ENCODE data around the gene RIPOR3.

The RIPOR3 gene

GRCh38 chr20:50635014-50635557, 56.3 kb downstream of the RIPOR3 start:
- Histone ChIP-seq H3K27ac (no peak overlapping the region), H3K4me3 (no peak overlapping the region)
- no peak for DNase-seq (ENCODE audit: low spot score)
- TF ChIP-seq, protein P1, sequence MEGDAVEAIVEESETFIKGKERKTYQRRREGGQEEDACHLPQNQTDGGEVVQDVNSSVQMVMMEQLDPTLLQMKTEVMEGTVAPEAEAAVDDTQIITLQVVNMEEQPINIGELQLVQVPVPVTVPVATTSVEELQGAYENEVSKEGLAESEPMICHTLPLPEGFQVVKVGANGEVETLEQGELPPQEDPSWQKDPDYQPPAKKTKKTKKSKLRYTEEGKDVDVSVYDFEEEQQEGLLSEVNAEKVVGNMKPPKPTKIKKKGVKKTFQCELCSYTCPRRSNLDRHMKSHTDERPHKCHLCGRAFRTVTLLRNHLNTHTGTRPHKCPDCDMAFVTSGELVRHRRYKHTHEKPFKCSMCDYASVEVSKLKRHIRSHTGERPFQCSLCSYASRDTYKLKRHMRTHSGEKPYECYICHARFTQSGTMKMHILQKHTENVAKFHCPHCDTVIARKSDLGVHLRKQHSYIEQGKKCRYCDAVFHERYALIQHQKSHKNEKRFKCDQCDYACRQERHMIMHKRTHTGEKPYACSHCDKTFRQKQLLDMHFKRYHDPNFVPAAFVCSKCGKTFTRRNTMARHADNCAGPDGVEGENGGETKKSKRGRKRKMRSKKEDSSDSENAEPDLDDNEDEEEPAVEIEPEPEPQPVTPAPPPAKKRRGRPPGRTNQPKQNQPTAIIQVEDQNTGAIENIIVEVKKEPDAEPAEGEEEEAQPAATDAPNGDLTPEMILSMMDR (IDR thresholded peaks at IDR 0.05) = no peak

DNA sequence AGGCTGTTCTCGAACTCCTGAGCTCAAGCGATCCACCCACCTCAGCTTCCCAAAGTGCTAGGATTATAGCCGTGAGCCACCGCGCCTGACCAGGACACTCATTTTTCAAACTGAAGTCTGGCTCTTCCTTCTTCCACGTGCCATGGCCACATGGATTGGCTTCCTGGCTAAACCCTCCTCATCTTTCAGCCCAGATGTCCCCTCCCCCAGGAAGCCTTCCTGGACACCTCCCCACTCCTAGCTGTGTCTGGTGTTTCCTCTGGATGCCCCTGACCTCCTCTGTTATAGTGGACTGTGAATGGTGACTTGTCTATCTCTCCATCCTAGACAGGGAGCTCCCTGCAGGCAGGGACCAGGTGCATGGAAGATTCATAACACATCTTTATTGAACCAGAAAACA, 57.2 kb downstream of the RIPOR3 start:
- no peak overlapping the region for H3K4me3 ChIP-seq
- no peak for DNase-seq (ENCODE audit: low spot score)
- no peak overlapping the region for H3K27ac ChIP-seq
- TF ChIP-seq, protein P1 (IDR thresholded peaks at IDR 0.05) = no peak

DNA sequence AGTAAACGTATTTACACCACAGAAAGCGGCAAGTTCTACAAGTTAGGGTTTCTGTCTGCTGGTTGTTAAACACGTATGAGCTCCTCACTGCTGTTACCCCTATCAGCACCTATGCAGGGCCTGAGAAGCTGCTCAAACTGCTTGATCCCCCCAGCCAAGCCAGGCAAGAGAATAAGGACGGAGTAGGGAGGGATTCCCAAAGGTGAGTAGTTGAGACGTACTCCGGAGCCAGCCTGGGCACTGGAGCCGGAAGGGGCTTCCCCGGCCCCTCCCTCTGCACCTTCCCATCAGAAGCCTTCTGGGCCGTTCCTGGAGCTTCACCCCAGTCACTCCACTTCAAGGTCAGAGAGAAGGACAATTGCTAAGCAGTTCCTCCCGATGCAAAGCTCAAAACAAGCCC, 58.0 kb downstream of the RIPOR3 start:
- Histone ChIP-seq H3K27ac (no peak overlapping the region), H3K4me3 (no peak overlapping the region)
- TF ChIP-seq, protein P1 (IDR thresholded peaks at IDR 0.05) = no peak
- DNase-seq (ENCODE audit: low spot score) = no peak

DNA sequence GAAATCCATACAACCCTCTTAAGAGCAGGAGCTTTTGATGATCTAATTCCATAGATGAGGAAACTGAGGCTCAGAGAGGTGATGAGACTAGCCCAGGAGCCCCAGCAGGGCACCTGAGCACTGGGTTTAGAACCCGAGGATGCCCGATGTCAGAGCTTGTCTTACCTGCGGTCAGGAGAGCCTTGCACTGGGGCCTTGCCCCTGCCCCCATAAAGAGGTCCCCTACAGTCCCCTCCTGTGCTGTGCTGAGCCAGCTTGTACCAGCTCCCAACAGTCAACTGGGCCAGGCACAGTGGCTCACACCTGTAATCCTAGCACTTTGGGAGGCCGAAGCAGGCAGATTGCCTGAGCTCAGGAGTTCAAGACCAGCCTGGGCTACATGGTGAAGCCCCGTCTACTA, 58.6 kb downstream of the RIPOR3 start:
- no peak overlapping the region for H3K27ac ChIP-seq
- TF ChIP-seq, protein P1 (IDR thresholded peaks at IDR 0.05) = no peak
- no peak overlapping the region for H3K4me3 ChIP-seq
- DNase-seq (ENCODE audit: low spot score) = no peak

DNA sequence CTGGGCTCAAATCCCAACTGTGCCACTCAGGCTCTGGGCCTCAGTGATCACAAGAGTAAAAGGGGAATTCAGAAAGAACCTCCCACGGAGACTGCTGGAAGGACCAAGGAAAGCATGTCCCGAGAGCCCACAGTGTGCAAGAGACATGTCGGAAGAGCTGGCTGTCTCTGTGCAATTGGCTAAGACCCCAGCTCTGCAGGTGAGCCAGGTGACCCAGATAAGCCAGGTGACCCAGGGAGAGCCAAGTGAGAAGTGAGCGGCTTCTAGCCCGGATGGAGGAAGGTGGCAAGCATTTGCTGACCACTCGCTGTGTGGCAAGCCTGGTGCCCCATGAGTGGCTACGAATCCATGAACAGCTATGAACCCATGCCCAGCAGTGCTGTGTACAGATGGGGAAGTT, 59.1 kb downstream of the RIPOR3 start:
- no peak overlapping the region for H3K27ac ChIP-seq
- DNase-seq (ENCODE audit: low spot score) = no peak
- H3K4me3 ChIP-seq = no peak overlapping the region
- TF ChIP-seq, protein P1 (IDR thresholded peaks at IDR 0.05) = no peak

DNA sequence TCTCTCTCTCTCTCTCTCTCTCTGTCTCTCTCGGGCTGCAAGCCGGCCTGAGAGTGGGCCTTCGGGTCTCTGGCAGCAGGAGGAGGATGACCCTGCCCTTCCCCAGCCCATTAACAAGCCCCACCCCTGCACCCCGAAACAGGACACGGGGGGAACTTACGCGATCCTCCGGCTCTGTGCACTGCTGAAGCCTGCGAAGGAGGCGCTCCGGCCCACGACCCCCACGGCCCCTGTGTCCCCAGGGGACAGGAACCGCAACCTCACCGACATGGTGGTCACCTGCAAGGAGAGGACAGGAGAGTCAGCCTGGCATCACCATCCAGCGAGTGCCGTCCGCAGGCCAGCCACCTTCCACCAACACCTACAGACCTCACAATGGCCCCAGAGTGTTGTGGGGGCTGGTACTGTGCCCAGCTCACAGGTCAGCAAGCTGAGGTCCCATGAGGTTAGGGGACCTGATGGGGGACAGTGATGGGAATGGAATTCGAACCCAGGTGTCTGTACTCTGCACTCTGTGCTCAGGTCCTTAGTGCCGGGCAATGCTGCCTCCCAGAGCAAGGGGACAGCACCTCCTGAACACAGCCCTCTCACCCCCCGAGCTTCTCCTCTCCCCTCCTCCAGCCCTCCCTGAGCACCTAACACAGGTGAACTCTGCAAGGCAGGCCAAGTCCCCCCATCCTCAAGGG, 60.6 kb downstream of the RIPOR3 start:
- Histone ChIP-seq H3K27ac (no peak overlapping the region), H3K4me3 (no peak overlapping the region)
- no peak for DNase-seq (ENCODE audit: low spot score)
- TF ChIP-seq, protein P1 (IDR thresholded peaks at IDR 0.05) = no peak

- no peak overlapping the region for H3K27ac ChIP-seq
- no peak for DNase-seq (ENCODE audit: low spot score)
- TF ChIP-seq, protein P1 (IDR thresholded peaks at IDR 0.05) = no peak
Observed at GRCh38 chr20:50629670-50630045, 61.7 kb downstream of the RIPOR3 start.

More at GRCh38 chr20:50629670-50630045, 61.7 kb downstream of the RIPOR3 start:
- no peak overlapping the region for H3K4me3 ChIP-seq

Data from coronary artery (tissue), 2 donors.